ENCODE results near the gene FAM221A. TPM values are rescaled to one million over a fixed set of nuclear protein-coding genes. Genes with fewer than 3 reads are reported as not detected.

The FAM221A gene
- total RNA-seq, 1 donor from 2014 or later = 8.3 TPM

DNA sequence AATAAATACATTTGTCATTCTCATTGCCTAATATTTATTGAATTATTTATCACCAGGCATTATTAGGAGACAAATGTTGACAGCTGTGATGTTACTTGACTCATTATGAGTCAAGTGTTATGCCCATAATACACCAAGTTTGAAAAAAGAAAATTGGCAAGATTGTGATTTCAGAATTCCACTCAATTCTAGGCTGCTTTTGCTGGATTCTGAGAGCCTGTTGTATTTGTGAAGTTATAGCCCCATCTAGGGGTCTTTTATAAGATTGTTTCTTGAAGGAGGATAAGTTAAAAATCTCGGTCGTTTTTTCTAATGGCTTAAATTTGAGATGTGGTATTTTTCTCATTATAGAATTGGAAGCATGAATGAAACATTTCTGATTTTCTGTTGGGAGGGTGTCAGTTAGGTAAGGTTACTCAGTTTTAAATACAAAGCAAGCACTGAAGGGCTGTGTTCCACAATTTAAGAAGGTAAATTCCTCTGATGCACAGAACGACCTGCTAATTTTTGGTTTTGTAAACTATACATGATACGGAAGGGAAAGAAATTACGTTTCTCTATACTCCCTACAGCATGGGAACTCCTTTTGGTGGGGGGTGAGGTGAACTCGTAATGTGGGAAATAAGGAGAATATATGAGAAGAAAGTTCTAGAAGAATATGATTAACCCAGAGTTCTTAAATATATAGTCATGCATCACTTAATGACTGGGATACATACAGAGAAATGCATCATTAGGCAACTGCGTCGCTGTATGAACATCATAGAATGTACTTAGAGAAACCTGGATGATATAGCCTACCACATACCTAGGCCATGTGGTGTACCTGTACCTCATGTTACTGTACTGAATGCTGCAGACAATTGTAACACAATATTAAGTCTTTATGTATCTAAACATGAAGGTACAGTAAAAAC is 32.6 kb downstream of the FAM221A start:
- Mint-ChIP-seq H3K4me1 (no peaks in the 10 kb centered on the region), H3K27me3 (no peaks in the 10 kb centered on the region), H3K4me3 (no peak overlapping the region), H3K9me3 (no peaks in the 10 kb centered on the region), H3K27ac (no peak overlapping the region), H3K36me3 (ENCODE audit: low read depth) (no peaks in the 10 kb centered on the region)
- ChIA-PET POLR2A (no interaction called here), CTCF (interaction anchor here (1.1 to 4.6 kb wide), 11 partner anchors 16 to 440 kb away, joined by 3 to 42 read pairs (median 8); no protein-coding TSS in a partner anchor)
- intact Hi-C loops (cut with micrococcal nuclease) = loop anchor here (1.0 to 5.0 kb wide), 5 partner anchors 142 to 955 kb away; no protein-coding TSS in a partner anchor
- TF ChIP-seq, protein P1, sequence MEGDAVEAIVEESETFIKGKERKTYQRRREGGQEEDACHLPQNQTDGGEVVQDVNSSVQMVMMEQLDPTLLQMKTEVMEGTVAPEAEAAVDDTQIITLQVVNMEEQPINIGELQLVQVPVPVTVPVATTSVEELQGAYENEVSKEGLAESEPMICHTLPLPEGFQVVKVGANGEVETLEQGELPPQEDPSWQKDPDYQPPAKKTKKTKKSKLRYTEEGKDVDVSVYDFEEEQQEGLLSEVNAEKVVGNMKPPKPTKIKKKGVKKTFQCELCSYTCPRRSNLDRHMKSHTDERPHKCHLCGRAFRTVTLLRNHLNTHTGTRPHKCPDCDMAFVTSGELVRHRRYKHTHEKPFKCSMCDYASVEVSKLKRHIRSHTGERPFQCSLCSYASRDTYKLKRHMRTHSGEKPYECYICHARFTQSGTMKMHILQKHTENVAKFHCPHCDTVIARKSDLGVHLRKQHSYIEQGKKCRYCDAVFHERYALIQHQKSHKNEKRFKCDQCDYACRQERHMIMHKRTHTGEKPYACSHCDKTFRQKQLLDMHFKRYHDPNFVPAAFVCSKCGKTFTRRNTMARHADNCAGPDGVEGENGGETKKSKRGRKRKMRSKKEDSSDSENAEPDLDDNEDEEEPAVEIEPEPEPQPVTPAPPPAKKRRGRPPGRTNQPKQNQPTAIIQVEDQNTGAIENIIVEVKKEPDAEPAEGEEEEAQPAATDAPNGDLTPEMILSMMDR (IDR thresholded peaks at IDR 0.05) = no peak
- ATAC-seq (ENCODE audit: low read depth) (no peak), DNase-seq (no peak)

DNA sequence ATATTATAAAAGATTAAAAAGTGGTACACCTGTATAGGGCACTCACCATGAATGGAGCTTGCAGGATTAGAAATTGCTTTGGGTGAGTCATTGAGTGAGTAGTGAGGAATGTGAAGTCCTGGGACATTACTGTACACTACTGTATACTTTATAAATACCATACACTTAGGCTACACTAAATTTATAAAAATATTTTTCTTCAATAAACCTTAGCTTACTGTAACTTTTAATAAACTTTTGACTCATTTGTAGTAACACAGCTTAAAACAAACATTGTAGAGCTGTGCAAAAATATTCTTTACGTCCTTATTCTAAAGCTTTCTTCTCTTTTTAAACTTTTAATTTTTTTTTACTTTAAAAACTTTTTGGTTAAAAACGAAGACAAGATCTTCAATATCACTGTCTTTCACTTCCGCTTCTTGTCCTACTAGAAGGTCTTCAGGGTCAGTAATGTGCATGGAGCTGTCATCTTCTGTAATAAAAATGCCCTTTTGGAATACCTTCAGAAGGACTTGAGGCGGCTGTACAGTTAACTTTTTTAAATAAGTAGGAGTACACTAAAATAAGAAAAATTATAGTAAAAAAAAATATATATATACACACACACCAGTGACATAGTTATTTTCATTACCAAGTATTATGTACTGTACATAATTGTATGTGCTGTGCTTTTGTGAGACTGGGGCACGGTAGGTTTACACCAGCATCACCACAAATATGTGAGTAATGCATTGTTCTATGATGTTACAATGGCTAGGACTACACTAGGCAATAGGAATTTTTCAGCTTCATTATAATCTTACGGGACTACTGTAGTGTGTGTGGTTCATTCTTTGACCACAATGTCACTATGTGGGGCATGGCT is 33.5 kb downstream of the FAM221A start:
- no peaks in the 10 kb centered on the region for H3K9me3 Mint-ChIP-seq
- no peak overlapping the region for H3K4me3 Mint-ChIP-seq
- ATAC-seq (ENCODE audit: low read depth) = no peak
- H3K4me1 Mint-ChIP-seq = no peaks in the 10 kb centered on the region
- DNase-seq = no peak
- no peak overlapping the region for H3K27ac Mint-ChIP-seq
- no peaks in the 10 kb centered on the region for H3K27me3 Mint-ChIP-seq
- POLR2A ChIA-PET = no interaction called here
- no peaks in the 10 kb centered on the region for H3K36me3 Mint-ChIP-seq (ENCODE audit: low read depth)
- CTCF ChIA-PET = interaction anchor here (0.8 to 3.8 kb wide), 8 partner anchors 15 to 442 kb away, joined by 3 to 29 read pairs (median 6); no protein-coding TSS in a partner anchor
- TF ChIP-seq, protein P1 (IDR thresholded peaks at IDR 0.05) = no peak
- intact Hi-C loops (cut with micrococcal nuclease) = loop anchor here (5.0 kb wide), 1 partner anchor 954 kb away; no protein-coding TSS in a partner anchor

DNA sequence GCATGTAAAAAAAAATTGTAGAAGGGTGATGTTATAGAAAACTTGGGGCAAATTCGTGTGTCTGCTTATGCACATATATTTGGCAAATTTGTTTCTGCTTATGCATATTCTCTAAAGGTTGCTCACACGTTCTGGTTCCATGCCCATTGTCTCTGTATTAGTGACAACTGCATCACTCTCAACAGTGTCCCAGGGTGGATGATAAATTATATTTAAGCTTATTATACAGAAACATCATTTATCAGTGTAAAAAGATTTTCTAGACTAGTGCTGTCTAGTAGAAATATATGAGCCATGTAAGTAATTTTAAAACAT is 34.1 kb downstream of the FAM221A start:
- no peaks in the 10 kb centered on the region for H3K9me3 Mint-ChIP-seq
- no peak for DNase-seq
- H3K27ac Mint-ChIP-seq = no peak overlapping the region
- ChIA-PET CTCF (interaction anchor here (0.6 to 3.8 kb wide), 8 partner anchors 16 to 442 kb away, joined by 3 to 29 read pairs (median 5); no protein-coding TSS in a partner anchor), POLR2A (no interaction called here)
- H3K36me3 Mint-ChIP-seq (ENCODE audit: low read depth) = no peaks in the 10 kb centered on the region
- no peak for ATAC-seq (ENCODE audit: low read depth)
- intact Hi-C loops (cut with micrococcal nuclease) = loop anchor here (5.0 kb wide), 1 partner anchor 953 kb away; no protein-coding TSS in a partner anchor
- no peak overlapping the region for H3K4me3 Mint-ChIP-seq
- no peaks in the 10 kb centered on the region for H3K27me3 Mint-ChIP-seq
- H3K4me1 Mint-ChIP-seq = no peaks in the 10 kb centered on the region
- TF ChIP-seq, protein P1 (IDR thresholded peaks at IDR 0.05) = no peak

DNA sequence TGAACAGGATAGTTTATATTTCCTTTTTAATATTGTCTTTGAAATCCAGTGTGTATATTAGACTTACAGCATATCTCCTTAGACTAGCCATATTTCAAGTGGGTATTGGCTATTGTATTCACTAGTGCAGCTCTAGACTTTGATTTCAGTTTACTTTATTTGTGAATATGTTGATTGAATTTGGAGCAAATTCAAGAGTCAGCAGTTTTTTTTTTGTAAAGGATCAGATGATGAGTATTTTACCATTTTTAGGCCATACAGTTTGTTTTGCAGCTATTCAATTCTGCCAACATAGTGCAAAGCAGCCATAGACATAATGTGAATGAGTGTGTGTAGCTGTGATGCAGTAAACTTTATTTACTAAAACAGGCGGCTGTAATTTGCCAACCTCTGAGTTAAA is 34.6 kb downstream of the FAM221A start:
- Mint-ChIP-seq H3K27ac (no peak overlapping the region), H3K9me3 (no peaks in the 10 kb centered on the region), H3K27me3 (no peaks in the 10 kb centered on the region), H3K36me3 (ENCODE audit: low read depth) (no peaks in the 10 kb centered on the region), H3K4me1 (no peaks in the 10 kb centered on the region), H3K4me3 (no peak overlapping the region)
- intact Hi-C loops (cut with micrococcal nuclease) = loop anchor here (5.0 kb wide), 1 partner anchor 953 kb away; no protein-coding TSS in a partner anchor
- TF ChIP-seq, protein P1 (IDR thresholded peaks at IDR 0.05) = no peak
- ChIA-PET POLR2A (no interaction called here), CTCF (interaction anchor here (0.6 to 3.8 kb wide), 7 partner anchors 127 to 442 kb away, joined by 3 to 29 read pairs (median 3); no protein-coding TSS in a partner anchor)
- no peak for DNase-seq
- ATAC-seq (ENCODE audit: low read depth) = no peak
